ENCODE measurements around the gene XYLT2. TPM values are rescaled to one million over a fixed set of nuclear protein-coding genes. Genes with fewer than 3 reads are reported as not detected.
"Not testable (repeated sequence)": the region's sequence is repeated elsewhere in the genome, so short reads cannot be mapped to it uniquely, and the experiment has no call there.

The XYLT2 gene
- total RNA-seq, 1 donor from 2014 or later: 18.0 TPM

- DNase-seq (no peak), ATAC-seq (no peak)
- intact Hi-C loops (cut with micrococcal nuclease): no loop called here
Observed at GRCh38 chr17:50318501-50319285, 27.2 kb upstream of the XYLT2 start.

GRCh38 chr17:50319306-50320004 is 26.5 kb upstream of the XYLT2 start:
- no peak for ATAC-seq
- intact Hi-C loops (cut with micrococcal nuclease): no loop called here
- no peak for DNase-seq

GRCh38 chr17:50322271-50322670 is 23.7 kb upstream of the XYLT2 start:
- ATAC-seq (no peak), DNase-seq (no peak)
- intact Hi-C loops (cut with micrococcal nuclease): no loop called here

GRCh38 chr17:50323060-50323459 is 22.9 kb upstream of the XYLT2 start:
- intact Hi-C loops (cut with micrococcal nuclease): no loop called here
- no peak for ATAC-seq

GRCh38 chr17:50325906-50326305 is 20.0 kb upstream of the XYLT2 start:
- intact Hi-C loops (cut with micrococcal nuclease): no loop called here
- ATAC-seq: no peak
- no peak for DNase-seq

More at GRCh38 chr17:50323060-50323459, 22.9 kb upstream of the XYLT2 start:
- DNase-seq: no peak

- ATAC-seq (no peak), DNase-seq (no peak)
- intact Hi-C loops (cut with micrococcal nuclease): no loop called here
Observed at GRCh38 chr17:50326831-50327364, 19.0 kb upstream of the XYLT2 start.

- ATAC-seq (no peak), DNase-seq (no peak)
Observed at GRCh38 chr17:50328363-50329325, 17.3 kb upstream of the XYLT2 start.

GRCh38 chr17:50329716-50330115 is 16.2 kb upstream of the XYLT2 start:
- intact Hi-C loops (cut with micrococcal nuclease): no loop called here
- DNase-seq: no peak
- ATAC-seq: no peak

More at GRCh38 chr17:50328363-50329325, 17.3 kb upstream of the XYLT2 start:
- intact Hi-C loops (cut with micrococcal nuclease): no loop called here

- DNase-seq (no peak), ATAC-seq (no peak)
- intact Hi-C loops (cut with micrococcal nuclease): no loop called here
Observed at GRCh38 chr17:50330151-50330775, 15.7 kb upstream of the XYLT2 start.

- DNase-seq (no peak), ATAC-seq (no peak)
- intact Hi-C loops (cut with micrococcal nuclease): no loop called here
Observed at GRCh38 chr17:50331085-50331791, 14.7 kb upstream of the XYLT2 start.

GRCh38 chr17:50332196-50332595 is 13.7 kb upstream of the XYLT2 start:
- peak; percentile 83 for ATAC-seq
- intact Hi-C loops (cut with micrococcal nuclease): no loop called here

GRCh38 chr17:50333291-50334057 is 12.5 kb upstream of the XYLT2 start:
- intact Hi-C loops (cut with micrococcal nuclease); ATAC-seq; DNase-seq: not testable (repeated sequence)

More at GRCh38 chr17:50332196-50332595, 13.7 kb upstream of the XYLT2 start:
- no peak for DNase-seq

- DNase-seq (no peak), ATAC-seq (no peak)
- intact Hi-C loops (cut with micrococcal nuclease): no loop called here
Observed at GRCh38 chr17:50337956-50338355, 8.0 kb upstream of the XYLT2 start.

GRCh38 chr17:50338645-50339044 is 7.3 kb upstream of the XYLT2 start:
- no peak for DNase-seq
- no peak for ATAC-seq
- intact Hi-C loops (cut with micrococcal nuclease): no loop called here

- no peak for ATAC-seq
- intact Hi-C loops (cut with micrococcal nuclease): no loop called here
- no peak for DNase-seq
Observed at GRCh38 chr17:50339381-50339780, 6.5 kb upstream of the XYLT2 start.

- DNase-seq (no peak), ATAC-seq (peak; percentile 6)
- intact Hi-C loops (cut with micrococcal nuclease): no loop called here
Observed at GRCh38 chr17:50344731-50345365, 1.1 kb upstream of the XYLT2 start.

All from left ventricle myocardium superior (tissue), 1 donor.